H9 (cell line): ENCODE measurements around the gene OR5K2. TPM values are rescaled to one million over a fixed set of nuclear protein-coding genes. Genes with fewer than 3 reads are reported as not detected.

Experiments used
- DNase-seq: peaks from one replicate; pipeline ENCODE4 v3.0.0-alpha.2; 2017
- H2AFZ ChIP-seq: one replicate; pipeline ENCODE4 v1.6.1; 2013; ENCODE audit warnings: mild to moderate bottlenecking, low read length, control low read depth, moderate library complexity
- H2AK5ac ChIP-seq: 2 replicates; pipeline ENCODE4 v1.6.1; 2013; ENCODE audit warnings: low read length, control low read depth, mixed read lengths; ENCODE audit not compliant: insufficient read length
- H2BK120ac ChIP-seq: one replicate; pipeline ENCODE4 v1.6.1; 2013; ENCODE audit warnings: low read depth, mild to moderate bottlenecking, low read length, control low read depth, inconsistent platforms; ENCODE audit not compliant: poor library complexity, severe bottlenecking
- H2BK12ac ChIP-seq: 2 replicates; pipeline ENCODE4 v1.6.1; 2013; ENCODE audit warnings: low read length, control low read depth, mixed read lengths, low read depth; ENCODE audit not compliant: insufficient read length
- H2BK15ac ChIP-seq: 2 replicates; pipeline ENCODE4 v1.6.1; 2013; ENCODE audit warnings: low read depth, low read length, control low read depth
- H2BK20ac ChIP-seq: one replicate; pipeline ENCODE4 v1.6.1; 2013; ENCODE audit warnings: low read depth, mild to moderate bottlenecking, low read length, control low read depth, inconsistent platforms; ENCODE audit not compliant: poor library complexity, severe bottlenecking
- H2BK5ac ChIP-seq: 2 replicates; pipeline ENCODE4 v1.6.1; 2013; ENCODE audit warnings: low read length, control low read depth, mixed read lengths; ENCODE audit not compliant: insufficient read length
- H3K14ac ChIP-seq: 2 replicates; pipeline ENCODE4 v1.6.1; 2013; ENCODE audit warnings: low read length, control low read depth; ENCODE audit not compliant: insufficient read depth
- H3K18ac ChIP-seq: 2 replicates; pipeline ENCODE4 v1.6.1; 2013; ENCODE audit warnings: low read depth, mild to moderate bottlenecking, mixed read lengths, low read length, control low read depth; ENCODE audit not compliant: insufficient read length
- H3K23ac ChIP-seq: 2 replicates; pipeline ENCODE4 v1.6.1; 2013; ENCODE audit warnings: low read length, control low read depth, mixed read lengths, low read depth; ENCODE audit not compliant: insufficient read length
- H3K23me2 ChIP-seq: 2 replicates; pipeline ENCODE4 v1.6.1; 2013; ENCODE audit warnings: low read depth, mild to moderate bottlenecking, mixed read lengths, low read length, control low read depth; ENCODE audit not compliant: insufficient read length, poor library complexity, severe bottlenecking
- H3K27ac ChIP-seq: 2 replicates; pipeline ENCODE4 v1.5.1; 2013; ENCODE audit warnings: low read length, control low read depth, mixed read lengths, low read depth; ENCODE audit not compliant: insufficient read length
- H3K27me3 ChIP-seq: 2 replicates; pipeline ENCODE4 v1.6.1; 2013; ENCODE audit warnings: low read length, control low read depth, inconsistent platforms; ENCODE audit not compliant: insufficient read depth
- H3K4ac ChIP-seq: 2 replicates; pipeline ENCODE4 v1.6.1; 2013; ENCODE audit warnings: low read depth, mild to moderate bottlenecking, control low read depth, inconsistent platforms, low read length, moderate library complexity
- H3K4me1 ChIP-seq: 2 replicates; pipeline ENCODE4 v1.6.1; 2013; ENCODE audit warnings: low read length, control low read depth, inconsistent platforms; ENCODE audit not compliant: insufficient read depth
- H3K4me2 ChIP-seq: 2 replicates; pipeline ENCODE4 v1.6.1; 2013; ENCODE audit warnings: low read length, control low read depth, mixed read lengths; ENCODE audit not compliant: insufficient read length, insufficient read depth
- H3K56ac ChIP-seq: 2 replicates; pipeline ENCODE4 v1.6.1; 2013; ENCODE audit warnings: low read depth, mild to moderate bottlenecking, mixed read lengths, low read length, control low read depth; ENCODE audit not compliant: insufficient read length
- H3K79me1 ChIP-seq: 2 replicates; pipeline ENCODE4 v1.6.1; 2013; ENCODE audit warnings: low read depth, mild to moderate bottlenecking, moderate library complexity, low read length, control low read depth, inconsistent platforms; ENCODE audit not compliant: insufficient read depth, poor library complexity, severe bottlenecking
- H3K79me2 ChIP-seq: 2 replicates; pipeline ENCODE4 v1.6.1; 2013; ENCODE audit warnings: low read length, control low read depth, inconsistent platforms; ENCODE audit not compliant: insufficient read depth
- H3K9ac ChIP-seq: 2 replicates; pipeline ENCODE4 v1.6.1; 2013; ENCODE audit warnings: low read length, control low read depth, mixed read lengths; ENCODE audit not compliant: insufficient read length; ENCODE audit errors: extremely low read depth
- H3K9me3 ChIP-seq: one replicate; pipeline ENCODE4 v1.6.1; 2013; ENCODE audit warnings: low read depth, low read length, inconsistent platforms; ENCODE audit not compliant: control insufficient read depth
- H3T11ph ChIP-seq: one replicate; pipeline ENCODE4 v1.6.1; 2013; ENCODE audit warnings: mild to moderate bottlenecking, low read length, control low read depth, inconsistent platforms
- H4K20me1 ChIP-seq: one replicate; pipeline ENCODE4 v1.6.1; 2013; ENCODE audit not compliant: control insufficient read depth, insufficient read length, insufficient read depth
- H4K5ac ChIP-seq: 2 replicates; pipeline ENCODE4 v1.6.1; 2013; ENCODE audit warnings: low read depth, mild to moderate bottlenecking, mixed read lengths, low read length, control low read depth; ENCODE audit not compliant: insufficient read length
- H4K8ac ChIP-seq: replicated peaks from 2 replicates; pipeline ENCODE4 v1.6.1; 2013; ENCODE audit warnings: low read length, control low read depth, mixed read lengths, low read depth; ENCODE audit not compliant: insufficient read length
- H4K91ac ChIP-seq: 2 replicates; pipeline ENCODE4 v1.6.1; 2013; ENCODE audit warnings: low read depth, mild to moderate bottlenecking, moderate library complexity, mixed read lengths, low read length, control low read depth; ENCODE audit not compliant: insufficient read length
- H3K27ac Mint-ChIP-seq, 3 experiments: 2 replicates in 2 of 3; 3 replicates in 1 of 3; pipeline ENCODE4 v1.8.0; 2020 to 2021; ENCODE audit warnings: mixed read lengths in 3 of 3, mild to moderate bottlenecking in 1 of 3, moderate library complexity in 1 of 3
- H3K27me3 Mint-ChIP-seq: 2 replicates; pipeline ENCODE4 v1.8.0; 2021; ENCODE audit warnings: low read depth, mild to moderate bottlenecking, moderate library complexity, mixed read lengths
- H3K36me3 Mint-ChIP-seq, 3 experiments: 2 replicates in 2 of 3; 3 replicates in 1 of 3; pipeline ENCODE4 v1.8.0; 2020 to 2021; ENCODE audit warnings: low read depth in 3 of 3, mixed read lengths in 3 of 3; ENCODE audit not compliant: insufficient read depth in 1 of 3
- H3K4me1 Mint-ChIP-seq, 2 experiments: 2 replicates each; pipeline ENCODE4 v1.8.0; 2020; ENCODE audit warnings: mixed read lengths in 2 of 2
- H3K4me3 Mint-ChIP-seq, 2 experiments: 2 replicates in 1 of 2; 3 replicates in 1 of 2; pipeline ENCODE4 v1.8.0; 2020 to 2021; ENCODE audit warnings: mild to moderate bottlenecking in 2 of 2, mixed read lengths in 2 of 2, moderate library complexity in 1 of 2
- H3K9me3 Mint-ChIP-seq, 2 experiments: 2 replicates in 1 of 2; 3 replicates in 1 of 2; pipeline ENCODE4 v1.8.0; 2020; ENCODE audit warnings: mild to moderate bottlenecking in 2 of 2, mixed read lengths in 2 of 2, moderate library complexity in 1 of 2
- CTCF ChIP-seq: fragments of 200-600 bp; sonication (generic); conservative IDR thresholded peaks from 3 replicates; pipeline ENCODE4 v1.8.0; 2021; ENCODE audit warnings: antibody characterized with exemption, mild to moderate bottlenecking
- WGBS: extraction: QIAGEN DNeasy Blood & Tissue Kit; methylation state at CpG from one replicate; pipeline ENCODE4 v1.1.7; 2013; ENCODE audit warnings: missing lambda C conversion rate, low lambda C conversion rate, mixed read lengths; ENCODE audit not compliant: insufficient read length; ENCODE audit errors: extremely low coverage; 5-methylcytosine and 5-hydroxymethylcytosine counted together
- total RNA-seq: library from RNA; stranded (reverse); gene quantifications from 2 replicates; pipeline ENCODE4 v1.2.1, GENCODE V29; 2021

The OR5K2 gene
- total RNA-seq, 1 experiment from 2014 or later = not detected

GRCh38 chr3:98501863-98502576, 4.5 kb downstream of the OR5K2 start:
- H3K9ac ChIP-seq = no peak overlapping the region
- no peak overlapping the region for H3T11ph ChIP-seq
- H2BK15ac ChIP-seq = no peak overlapping the region
- H3K27ac ChIP-seq = no peak overlapping the region
- no peak overlapping the region for H3K23ac ChIP-seq
- H4K8ac ChIP-seq = no peak overlapping the region
- H3K9me3 ChIP-seq = no peaks in the 10 kb centered on the region
- no peak overlapping the region for H3K4me2 ChIP-seq
- H2AFZ ChIP-seq = no peak overlapping the region
- no peak overlapping the region for H3K18ac ChIP-seq
- no CpG with 5 or more reads among the region's 5 CpGs for WGBS
- H3K4me1 Mint-ChIP-seq = no peaks in the 10 kb centered on the region
- no peak for TF ChIP-seq CTCF
- no peaks in the 10 kb centered on the region for H4K20me1 ChIP-seq
- peaks cover 2% of the 10 kb centered on the region; the same call in 1 of the 2 replicates for H3K27me3 Mint-ChIP-seq
- no peaks in the 10 kb centered on the region for H3K4me1 ChIP-seq
- no peak overlapping the region for H2BK5ac ChIP-seq
- no peak overlapping the region for H3K4me3 Mint-ChIP-seq
- no peaks in the 10 kb centered on the region for H3K36me3 Mint-ChIP-seq
- no peak overlapping the region for H2BK120ac ChIP-seq
- H3K56ac ChIP-seq = no peak overlapping the region
- no peak for DNase-seq
- no peak overlapping the region for H4K5ac ChIP-seq
- no peak overlapping the region for H2BK20ac ChIP-seq
- H3K79me1 ChIP-seq = no peaks in the 10 kb centered on the region
- H3K27me3 ChIP-seq = no peaks in the 10 kb centered on the region
- H3K79me2 ChIP-seq = no peaks in the 10 kb centered on the region
- no peak overlapping the region for H4K91ac ChIP-seq
- H3K14ac ChIP-seq = no peak overlapping the region
- H3K27ac Mint-ChIP-seq = no peak overlapping the region
- no peak overlapping the region for H2AK5ac ChIP-seq
- H3K4ac ChIP-seq = no peak overlapping the region
- peaks cover 0 to 4% of the 10 kb centered on the region in 2 experiments; a peak in 1 of 5 replicates for H3K9me3 Mint-ChIP-seq
- no peaks in the 10 kb centered on the region for H3K23me2 ChIP-seq
- H2BK12ac ChIP-seq = no peak overlapping the region
